ENCODE results near the gene SRGAP1. TPM values are rescaled to one million over a fixed set of nuclear protein-coding genes. Genes with fewer than 3 reads are reported as not detected.

SRGAP1 gene
- total and polyA plus RNA-seq, 2 of the 8 experiments (the other 6 are each of a cell fraction or from before 2014, with no cell fraction given), result 3.2 to 7.3 TPM

DNA sequence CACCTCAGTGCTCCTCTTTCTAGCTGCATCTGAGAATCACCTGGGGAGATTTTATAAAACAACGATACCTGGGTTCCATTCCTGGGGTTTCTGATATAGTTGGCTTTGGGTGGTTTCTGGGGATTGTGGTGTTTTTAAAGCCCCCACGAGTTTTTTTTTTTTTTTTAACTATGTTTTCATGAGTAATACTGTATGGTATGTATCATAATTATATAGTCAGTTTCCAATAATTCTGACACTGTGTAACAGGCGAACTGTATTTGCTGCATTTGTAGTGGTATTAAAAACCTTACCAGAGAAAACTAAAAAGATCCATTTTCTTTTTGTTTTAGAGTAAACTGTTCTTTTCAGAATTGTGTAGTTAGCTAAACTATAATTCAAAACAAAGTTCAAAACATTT is 84.9 kb downstream of the SRGAP1 start:
- TF ChIP-seq BCL11A (IDR thresholded peaks at IDR 0.05; ENCODE audit: low read depth in 2 of 2, low read length in 2 of 2), result no peak
- TF ChIP-seq NANOG (IDR thresholded peaks at IDR 0.05; ENCODE audit: insufficient read depth, low read depth, low read length, poor library complexity, severe bottlenecking), result no peak
- TF ChIP-seq MAFK (IDR thresholded peaks at IDR 0.05; ENCODE audit: low read depth, low read length), result no peak
- TF ChIP-seq SP2 (IDR thresholded peaks at IDR 0.05; ENCODE audit: low read length), result no peak
- TF ChIP-seq EZH2 (IDR thresholded peaks at IDR 0.05; ENCODE audit: low read depth, low read length, severe bottlenecking), result no peak
- TF ChIP-seq TEAD4 (IDR thresholded peaks at IDR 0.05; ENCODE audit: low read depth, low read length), result no peak
- TF ChIP-seq KDM4A (IDR thresholded peaks at IDR 0.05; ENCODE audit: low read depth, low read length, severe bottlenecking), result no peak
- TF ChIP-seq ZNF274 (IDR thresholded peaks at IDR 0.05; ENCODE audit: borderline replicate concordance, extremely low read depth, low read length), result no peak
- TF ChIP-seq BRCA1 (IDR thresholded peaks at IDR 0.05; ENCODE audit: low read depth, low read length), result no peak
- no peak for TF ChIP-seq CBX8 (IDR thresholded peaks at IDR 0.05; ENCODE audit: borderline replicate concordance, low read depth, low read length)
- TF ChIP-seq SUZ12 (IDR thresholded peaks at IDR 0.05; ENCODE audit: low read length), result no peak
- TF ChIP-seq ASH2L (IDR thresholded peaks at IDR 0.05; ENCODE audit: low read length), result no peak
- H3K27me3 ChIP-seq (replicated peaks in 1 of 4; ENCODE audit: control insufficient read depth in 3 of 4, extremely low read depth in 1 of 4, insufficient read depth in 3 of 4, low read length in 3 of 4), result no peaks in the 10 kb centered on the region
- ChIA-PET POLR2A (ENCODE audit: partially characterized antibody) (interaction anchor here (0.6 kb wide), 1 partner anchor 117 kb away, joined by 4 read pairs; no protein-coding TSS in a partner anchor), CTCF (ENCODE audit: partially characterized antibody) (interaction anchor here (1.0 kb wide), 1 partner anchor 16 kb away, joined by 3 read pairs; no protein-coding TSS in a partner anchor)
- no peak overlapping the region for H3K4me2 ChIP-seq (ENCODE audit: insufficient read depth in 1 of 2, low read depth in 2 of 2, low read length in 2 of 2)
- no peak overlapping the region for H2BK120ac ChIP-seq (replicated peaks; ENCODE audit: low read depth, low read length)
- H3K23ac ChIP-seq (ENCODE audit: insufficient read length), result no peak overlapping the region
- no peak for DNase-seq (ENCODE audit: low read depth in 1 of 2, low spot score in 2 of 2)
- no peak overlapping the region for H3K18ac ChIP-seq (ENCODE audit: extremely low read depth, low read length)
- H4K5ac ChIP-seq (ENCODE audit: insufficient read length, low read depth, low read length), result no peak overlapping the region
- no peak overlapping the region for H3K14ac ChIP-seq (ENCODE audit: insufficient read length)
- no peak overlapping the region for H4K91ac ChIP-seq (replicated peaks; ENCODE audit: insufficient read length, low read length)
- 87% methylated on average over 3 of the region's 3 CpGs; no CpG with 5 or more reads in 1 of the 2 experiments for WGBS, 2 experiments (ENCODE audit: extremely low coverage in 1 of 2, insufficient coverage in 1 of 2, insufficient read length in 1 of 2, insufficient replicate concordance in 2 of 2, low coverage in 1 of 2, low lambda C conversion rate in 2 of 2, missing lambda C conversion rate in 1 of 2)
- no peaks in the 10 kb centered on the region for H4K20me1 ChIP-seq (replicated peaks in 1 of 2; ENCODE audit: control insufficient read depth in 1 of 2, insufficient read depth in 2 of 2, low read length in 2 of 2)
- H3K79me1 ChIP-seq (ENCODE audit: low read depth, low read length), result no peaks in the 10 kb centered on the region
- FAIRE-seq, result no peak
- no peak overlapping the region for H2BK20ac ChIP-seq (ENCODE audit: low read length)
- no peaks in the 10 kb centered on the region for H3K23me2 ChIP-seq (ENCODE audit: low read depth, low read length)
- no peak overlapping the region for H4K8ac ChIP-seq (ENCODE audit: extremely low read depth, insufficient read depth, low read length)
- H3K9ac ChIP-seq (replicated peaks in 1 of 4; ENCODE audit: extremely low read depth in 1 of 4, low read depth in 3 of 4, low read length in 3 of 4), result no peak overlapping the region
- H2BK12ac ChIP-seq (ENCODE audit: low read depth, low read length), result no peak overlapping the region
- H3K27ac ChIP-seq (ENCODE audit: low read depth, low read length), result no peak overlapping the region
- no peak overlapping the region for H3K56ac ChIP-seq (replicated peaks; ENCODE audit: insufficient read length, low read depth, low read length)
- H3K9me3 ChIP-seq (ENCODE audit: insufficient read depth in 2 of 2, low read depth in 1 of 2, low read length in 1 of 2), result no peaks in the 10 kb centered on the region
- H3K36me3 ChIP-seq (ENCODE audit: control insufficient read depth in 2 of 4, insufficient read depth in 4 of 4, low read length in 3 of 4), result no peaks in the 10 kb centered on the region
- no peaks in the 10 kb centered on the region for H3K79me2 ChIP-seq (ENCODE audit: control insufficient read depth in 1 of 2, insufficient read depth in 2 of 2, low read length in 2 of 2)
- H3K4me3 ChIP-seq (ENCODE audit: extremely low read depth in 1 of 4, insufficient read depth in 2 of 4, low read depth in 3 of 4, low read length in 4 of 4), result no peak overlapping the region
- H3K4ac ChIP-seq (replicated peaks; ENCODE audit: insufficient read length, low read depth, low read length), result no peak overlapping the region
- no peak overlapping the region for H2AFZ ChIP-seq (ENCODE audit: low read length)
- H2AK5ac ChIP-seq (ENCODE audit: low read depth, low read length), result no peak overlapping the region
- no peak overlapping the region for H2BK15ac ChIP-seq (ENCODE audit: low read length)
- no peak overlapping the region for H2BK5ac ChIP-seq (ENCODE audit: low read depth, low read length)
- H3K4me1 ChIP-seq (replicated peaks in 1 of 4; ENCODE audit: control insufficient read depth in 3 of 4, insufficient read depth in 4 of 4, low read length in 3 of 4), result no peaks in the 10 kb centered on the region
